ENCODE results near the gene MRPL14. TPM values are rescaled to one million over a fixed set of nuclear protein-coding genes. Genes with fewer than 3 reads are reported as not detected.

Gene MRPL14
- polyA plus RNA-seq, 1 experiment, result 58.4 TPM

DNA sequence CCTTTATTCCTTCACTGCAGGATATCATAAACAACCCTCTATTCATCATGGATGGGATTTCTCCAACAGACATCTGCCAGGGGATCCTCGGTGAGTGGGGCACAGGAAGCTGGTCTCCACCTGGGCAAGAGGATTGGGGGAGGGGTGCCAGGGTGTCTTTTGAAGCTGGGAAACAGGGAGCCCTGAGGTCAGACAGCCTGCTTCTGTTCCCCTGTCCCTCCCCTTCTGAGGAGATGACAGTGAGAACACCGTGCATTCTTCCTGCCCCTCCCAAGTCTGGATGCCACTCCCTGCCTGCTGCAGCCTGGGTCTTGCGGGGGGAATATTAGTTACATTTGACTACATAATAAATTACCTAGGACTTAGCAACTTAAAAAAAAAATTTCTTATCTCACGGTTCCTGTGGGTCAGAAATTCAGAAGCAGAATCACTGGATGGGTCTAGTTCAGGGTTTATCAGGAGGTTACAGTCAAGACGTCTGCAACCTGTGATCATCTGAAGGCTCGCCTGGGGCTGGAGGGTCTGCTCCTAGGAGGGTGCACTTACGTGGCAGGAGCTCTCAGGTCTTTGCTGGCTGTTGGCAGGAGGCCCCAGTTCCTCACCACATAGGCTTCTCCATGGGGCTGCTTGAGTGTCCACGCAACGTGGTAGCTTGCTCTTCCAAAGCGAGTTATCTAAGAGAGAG, 42.8 kb upstream of the MRPL14 start:
- Histone ChIP-seq H3K4me3 (ENCODE audit: low read depth, low read length) (no peak overlapping the region), H3K27me3 (ENCODE audit: control insufficient read depth, insufficient read depth, low read length) (peaks cover 14% of the 10 kb centered on the region), H3K36me3 (ENCODE audit: control insufficient read depth, insufficient read depth, low read length) (no peaks in the 10 kb centered on the region)
- TF ChIP-seq, protein P1, sequence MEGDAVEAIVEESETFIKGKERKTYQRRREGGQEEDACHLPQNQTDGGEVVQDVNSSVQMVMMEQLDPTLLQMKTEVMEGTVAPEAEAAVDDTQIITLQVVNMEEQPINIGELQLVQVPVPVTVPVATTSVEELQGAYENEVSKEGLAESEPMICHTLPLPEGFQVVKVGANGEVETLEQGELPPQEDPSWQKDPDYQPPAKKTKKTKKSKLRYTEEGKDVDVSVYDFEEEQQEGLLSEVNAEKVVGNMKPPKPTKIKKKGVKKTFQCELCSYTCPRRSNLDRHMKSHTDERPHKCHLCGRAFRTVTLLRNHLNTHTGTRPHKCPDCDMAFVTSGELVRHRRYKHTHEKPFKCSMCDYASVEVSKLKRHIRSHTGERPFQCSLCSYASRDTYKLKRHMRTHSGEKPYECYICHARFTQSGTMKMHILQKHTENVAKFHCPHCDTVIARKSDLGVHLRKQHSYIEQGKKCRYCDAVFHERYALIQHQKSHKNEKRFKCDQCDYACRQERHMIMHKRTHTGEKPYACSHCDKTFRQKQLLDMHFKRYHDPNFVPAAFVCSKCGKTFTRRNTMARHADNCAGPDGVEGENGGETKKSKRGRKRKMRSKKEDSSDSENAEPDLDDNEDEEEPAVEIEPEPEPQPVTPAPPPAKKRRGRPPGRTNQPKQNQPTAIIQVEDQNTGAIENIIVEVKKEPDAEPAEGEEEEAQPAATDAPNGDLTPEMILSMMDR (IDR thresholded peaks at IDR 0.05; ENCODE audit: insufficient read depth, low read depth, low read length), result no peak
- no peak for DNase-seq (ENCODE audit: low read depth)
- ChIA-PET POLR2A (no interaction called here), CTCF (interaction anchor here (1.1 to 2.2 kb wide), 6 partner anchors 23 to 170 kb away, joined by 3 to 12 read pairs (median 6); no protein-coding TSS in a partner anchor)

DNA sequence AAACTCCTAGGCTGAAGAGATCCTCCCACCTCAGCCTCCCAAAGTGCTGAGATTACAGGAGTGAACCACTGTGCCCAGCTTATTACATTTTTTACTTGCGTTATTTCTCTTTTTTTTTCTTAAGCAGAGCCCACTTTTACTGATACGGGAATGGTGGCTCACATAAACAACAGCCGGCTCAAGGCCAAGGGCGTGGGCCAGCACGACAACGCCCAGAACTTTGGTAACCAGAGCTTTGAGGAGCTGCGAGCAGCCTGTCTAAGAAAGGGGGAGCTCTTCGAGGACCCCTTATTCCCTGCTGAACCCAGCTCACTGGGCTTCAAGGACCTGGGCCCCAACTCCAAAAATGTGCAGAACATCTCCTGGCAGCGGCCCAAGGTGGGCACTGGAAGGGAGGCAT, 41.9 kb upstream of the MRPL14 start:
- H3K4me3 ChIP-seq (ENCODE audit: low read depth, low read length), result no peak overlapping the region
- peaks cover 17% of the 10 kb centered on the region for H3K27me3 ChIP-seq (ENCODE audit: control insufficient read depth, insufficient read depth, low read length)
- ChIA-PET POLR2A (no interaction called here), CTCF (interaction anchor here (1.1 to 2.2 kb wide), 6 partner anchors 22 to 171 kb away, joined by 3 to 12 read pairs (median 6); no protein-coding TSS in a partner anchor)
- DNase-seq (ENCODE audit: low read depth), result no peak
- no peaks in the 10 kb centered on the region for H3K36me3 ChIP-seq (ENCODE audit: control insufficient read depth, insufficient read depth, low read length)
- TF ChIP-seq, protein P1 (IDR thresholded peaks at IDR 0.05; ENCODE audit: insufficient read depth, low read depth, low read length), result no peak

DNA sequence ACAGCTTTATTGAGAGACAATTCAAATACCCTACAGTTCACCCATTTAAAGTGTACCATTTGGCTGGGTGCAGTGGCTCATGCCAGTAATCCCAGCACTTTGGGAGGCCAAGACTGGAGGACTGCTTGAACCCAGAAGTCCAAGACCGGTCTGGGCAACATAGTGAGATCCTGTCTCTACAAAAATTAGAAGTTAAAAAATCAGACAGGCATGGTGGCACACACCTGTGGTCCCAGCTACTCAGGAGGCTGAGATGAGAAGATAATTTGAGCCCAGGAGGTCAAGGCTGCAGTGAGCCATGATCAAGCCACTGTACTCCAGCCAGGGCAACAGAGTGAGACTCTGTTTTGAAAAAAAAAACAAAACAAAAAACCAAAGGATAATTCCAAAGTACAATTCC, 40.3 kb upstream of the MRPL14 start:
- no peak for DNase-seq (ENCODE audit: low read depth)
- no peak overlapping the region for H3K4me3 ChIP-seq (ENCODE audit: low read depth, low read length)
- H3K36me3 ChIP-seq (ENCODE audit: control insufficient read depth, insufficient read depth, low read length), result no peaks in the 10 kb centered on the region
- TF ChIP-seq, protein P1 (IDR thresholded peaks at IDR 0.05; ENCODE audit: insufficient read depth, low read depth, low read length), result no peak
- ChIA-PET CTCF (no interaction called here), POLR2A (no interaction called here)
- H3K27me3 ChIP-seq (ENCODE audit: control insufficient read depth, insufficient read depth, low read length), result peaks cover 20% of the 10 kb centered on the region

DNA sequence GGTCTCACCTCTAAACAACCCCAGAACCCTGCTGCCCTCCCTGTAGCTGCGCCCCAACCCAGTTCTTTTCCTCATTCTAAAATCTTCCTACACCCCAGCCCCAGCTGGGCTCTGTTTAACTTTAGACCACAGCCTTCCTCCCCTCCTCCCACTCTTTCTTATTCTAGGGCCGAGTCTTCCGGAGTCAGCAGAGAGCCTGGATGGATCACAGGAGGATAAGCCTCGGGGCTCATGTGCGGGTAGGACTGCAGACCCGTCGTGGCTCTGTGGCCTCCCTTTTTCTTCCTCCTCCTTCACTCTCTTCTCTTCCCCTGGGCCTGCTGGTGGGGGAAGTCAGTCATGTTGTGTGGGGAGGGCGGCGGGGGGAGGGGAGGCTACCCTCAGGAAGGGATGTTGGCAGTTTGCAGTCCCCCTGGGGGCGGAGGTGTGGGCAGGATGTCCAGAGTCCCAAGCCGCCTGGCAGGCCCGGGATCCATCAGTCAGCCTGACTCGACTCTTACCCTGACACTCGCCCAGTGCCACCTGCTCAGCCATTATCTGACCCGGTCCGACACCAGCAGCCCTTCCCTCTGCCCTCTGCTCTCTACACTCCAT, 39.4 kb upstream of the MRPL14 start:
- Histone ChIP-seq H3K4me3 (ENCODE audit: low read depth, low read length) (no peak overlapping the region), H3K36me3 (ENCODE audit: control insufficient read depth, insufficient read depth, low read length) (no peaks in the 10 kb centered on the region), H3K27me3 (ENCODE audit: control insufficient read depth, insufficient read depth, low read length) (peaks cover 22% of the 10 kb centered on the region)
- ChIA-PET POLR2A (no interaction called here), CTCF (interaction anchor here (1.0 kb wide), 1 partner anchor 16 kb away, joined by 3 read pairs; no protein-coding TSS in a partner anchor)
- no peak for DNase-seq (ENCODE audit: low read depth)
- TF ChIP-seq, protein P1 (IDR thresholded peaks at IDR 0.05; ENCODE audit: insufficient read depth, low read depth, low read length), result no peak

DNA sequence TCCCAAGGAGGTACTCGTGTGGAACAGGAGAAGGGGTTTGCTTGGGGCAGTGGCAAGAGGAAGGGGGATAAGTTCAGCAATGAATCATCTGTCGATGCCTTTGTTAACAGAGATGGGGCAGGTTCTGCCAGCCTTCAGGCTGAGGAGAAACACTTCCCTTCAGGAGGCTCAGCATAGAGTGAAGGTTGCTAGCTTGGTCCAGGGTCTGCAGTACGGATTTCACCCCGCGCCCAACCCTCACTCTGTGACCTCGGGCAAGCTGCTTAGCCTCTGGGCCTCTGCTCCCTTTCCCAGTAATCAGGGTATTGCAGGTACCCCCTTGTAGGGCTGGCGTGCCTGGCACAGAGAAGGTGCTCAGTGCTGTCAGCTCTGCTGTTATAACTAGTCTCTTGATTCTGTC, 38.9 kb upstream of the MRPL14 start:
- TF ChIP-seq, protein P1 (IDR thresholded peaks at IDR 0.05; ENCODE audit: insufficient read depth, low read depth, low read length), result no peak
- ChIA-PET CTCF (interaction anchor here (1.0 kb wide), 1 partner anchor 16 kb away, joined by 3 read pairs; no protein-coding TSS in a partner anchor), POLR2A (no interaction called here)
- DNase-seq (ENCODE audit: low read depth), result no peak
- Histone ChIP-seq H3K27me3 (ENCODE audit: control insufficient read depth, insufficient read depth, low read length) (peaks cover 22% of the 10 kb centered on the region), H3K4me3 (ENCODE audit: low read depth, low read length) (no peak overlapping the region), H3K36me3 (ENCODE audit: control insufficient read depth, insufficient read depth, low read length) (no peaks in the 10 kb centered on the region)
